OCI-LY1 (cell line): ENCODE measurements around the gene SAT1.
A peak's percentile ranks its signal among the peaks of the same experiment; 100 is the strongest.

ENCODE experiments used
- H2AFZ ChIP-seq: fragments of 200-600 bp; sonication (generic), shearing (Covaris generic); 2 replicates; pipeline ENCODE4 v1.6.0; 2014; ENCODE audit warnings: antibody characterized with exemption, mild to moderate bottlenecking, low read length
- H3F3A ChIP-seq: fragments of 200-600 bp; sonication (generic), shearing (Covaris generic); 2 replicates; pipeline ENCODE4 v1.6.0; 2014; ENCODE audit warnings: mild to moderate bottlenecking, antibody characterized with exemption, low read length, moderate library complexity; ENCODE audit not compliant: insufficient read depth
- H3K27ac ChIP-seq: fragments of 200-600 bp; sonication (generic); 2 replicates; pipeline ENCODE4 v1.5.1; 2014; ENCODE audit warnings: low read length, mixed run types, mild to moderate bottlenecking, low read depth; ENCODE audit not compliant: poor library complexity, severe bottlenecking
- H3K27me3 ChIP-seq: fragments of 200-600 bp; sonication (generic); 2 replicates; pipeline ENCODE4 v1.6.0; 2014; ENCODE audit warnings: antibody characterized with exemption, mild to moderate bottlenecking, low read length, moderate library complexity; ENCODE audit not compliant: insufficient read depth
- H3K36me3 ChIP-seq: fragments of 200-600 bp; sonication (generic); 2 replicates; pipeline ENCODE4 v1.6.1; 2014; ENCODE audit warnings: mild to moderate bottlenecking, antibody characterized with exemption, low read length, moderate library complexity, mixed read lengths; ENCODE audit not compliant: insufficient read depth
- H3K4me1 ChIP-seq: fragments of 200-600 bp; sonication (generic); 2 replicates; pipeline ENCODE4 v1.5.1; 2014; ENCODE audit warnings: mild to moderate bottlenecking, low read length, moderate library complexity; ENCODE audit not compliant: insufficient read depth, severe bottlenecking
- H3K4me2 ChIP-seq: fragments of 200-600 bp; sonication (generic), shearing (Covaris generic); 2 replicates; pipeline ENCODE4 v1.6.1; 2014; ENCODE audit warnings: low read length
- H3K4me3 ChIP-seq: fragments of 200-600 bp; sonication (generic); 2 replicates; pipeline ENCODE4 v1.5.1; 2014; ENCODE audit warnings: low read length, low read depth, mild to moderate bottlenecking, mixed read lengths; ENCODE audit not compliant: poor library complexity, severe bottlenecking
- H3K79me2 ChIP-seq: fragments of 200-600 bp; shearing (Covaris generic); 2 replicates; pipeline ENCODE4 v1.6.1; 2016; ENCODE audit warnings: mixed run types, low read length, mixed read lengths; ENCODE audit not compliant: insufficient read depth
- H3K9ac ChIP-seq: fragments of 200-600 bp; sonication (generic), shearing (Covaris generic); 2 replicates; pipeline ENCODE4 v1.6.1; 2014; ENCODE audit warnings: mild to moderate bottlenecking, low read length, mixed read lengths
- H3K9me2 ChIP-seq: fragments of 200-600 bp; sonication (generic), shearing (Covaris generic); 2 replicates; pipeline ENCODE4 v1.6.1; 2014; ENCODE audit warnings: low read depth, mild to moderate bottlenecking, low read length, mixed read lengths
- H3K9me3 ChIP-seq: fragments of 200-600 bp; shearing (Covaris generic); 2 replicates; pipeline ENCODE4 v1.6.1; 2014; ENCODE audit warnings: low read length, mixed read lengths
- H4K20me1 ChIP-seq: fragments of 200-600 bp; sonication (generic), shearing (Covaris generic); 2 replicates; pipeline ENCODE4 v1.6.0; 2016; ENCODE audit warnings: mild to moderate bottlenecking, low read length; ENCODE audit not compliant: insufficient read depth
- EZH2 ChIP-seq: fragments of 200-600 bp; sonication (generic), shearing (Covaris generic); IDR thresholded peaks from 2 replicates; pipeline ENCODE4 v1.8.0; 2017; ENCODE audit warnings: borderline replicate concordance, mixed run types, mild to moderate bottlenecking, antibody characterized with exemption, low read length, moderate library complexity, mixed read lengths
- TF ChIP-seq, protein P1 (sequence below): fragments of 200-600 bp; sonication (generic), shearing (Covaris generic); IDR thresholded peaks from 2 replicates; pipeline ENCODE4 v1.5.1; 2017; ENCODE audit warnings: mild to moderate bottlenecking, antibody characterized with exemption, low read length, moderate library complexity, mixed read lengths

SAT1 gene

GRCh38 chrX:23782455-23782854 lies 518 bp upstream of the SAT1 start:
- Histone ChIP-seq H3K9me2 (no peaks in the 10 kb centered on the region), H4K20me1 (no peaks in the 10 kb centered on the region), H3K27ac (peak overlapping the region; percentile 74), H3K9ac (peak overlapping the region; percentile 80), H3K27me3 (no peaks in the 10 kb centered on the region), H3K4me1 (peaks cover 36% of the 10 kb centered on the region), H3K9me3 (no peaks in the 10 kb centered on the region), H3K4me2 (peak overlapping the region; percentile 93), H2AFZ (no peak overlapping the region), H3K79me2 (no peaks in the 10 kb centered on the region), H3K4me3 (peak overlapping the region; percentile 66), H3K36me3 (peaks cover 30% of the 10 kb centered on the region), H3F3A (no peaks in the 10 kb centered on the region)
- TF ChIP-seq EZH2, result no peak
- TF ChIP-seq, protein P1, sequence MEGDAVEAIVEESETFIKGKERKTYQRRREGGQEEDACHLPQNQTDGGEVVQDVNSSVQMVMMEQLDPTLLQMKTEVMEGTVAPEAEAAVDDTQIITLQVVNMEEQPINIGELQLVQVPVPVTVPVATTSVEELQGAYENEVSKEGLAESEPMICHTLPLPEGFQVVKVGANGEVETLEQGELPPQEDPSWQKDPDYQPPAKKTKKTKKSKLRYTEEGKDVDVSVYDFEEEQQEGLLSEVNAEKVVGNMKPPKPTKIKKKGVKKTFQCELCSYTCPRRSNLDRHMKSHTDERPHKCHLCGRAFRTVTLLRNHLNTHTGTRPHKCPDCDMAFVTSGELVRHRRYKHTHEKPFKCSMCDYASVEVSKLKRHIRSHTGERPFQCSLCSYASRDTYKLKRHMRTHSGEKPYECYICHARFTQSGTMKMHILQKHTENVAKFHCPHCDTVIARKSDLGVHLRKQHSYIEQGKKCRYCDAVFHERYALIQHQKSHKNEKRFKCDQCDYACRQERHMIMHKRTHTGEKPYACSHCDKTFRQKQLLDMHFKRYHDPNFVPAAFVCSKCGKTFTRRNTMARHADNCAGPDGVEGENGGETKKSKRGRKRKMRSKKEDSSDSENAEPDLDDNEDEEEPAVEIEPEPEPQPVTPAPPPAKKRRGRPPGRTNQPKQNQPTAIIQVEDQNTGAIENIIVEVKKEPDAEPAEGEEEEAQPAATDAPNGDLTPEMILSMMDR, result no peak

GRCh38 chrX:23783589-23784469 lies 856 bp downstream of the SAT1 start:
- Histone ChIP-seq H3K4me1 (peaks cover 36% of the 10 kb centered on the region), H3K79me2 (no peaks in the 10 kb centered on the region), H3K27ac (peak overlapping the region; percentile 85), H3K9me2 (no peaks in the 10 kb centered on the region), H4K20me1 (no peaks in the 10 kb centered on the region), H3K36me3 (peaks cover 30% of the 10 kb centered on the region), H3K9ac (peak overlapping the region; percentile 95), H2AFZ (no peak overlapping the region), H3K27me3 (no peaks in the 10 kb centered on the region), H3K4me2 (peak overlapping the region; percentile 66), H3K4me3 (peak overlapping the region; percentile 98), H3K9me3 (no peaks in the 10 kb centered on the region), H3F3A (no peaks in the 10 kb centered on the region)
- TF ChIP-seq, protein P1, result no peak
- TF ChIP-seq EZH2, result no peak

DNA sequence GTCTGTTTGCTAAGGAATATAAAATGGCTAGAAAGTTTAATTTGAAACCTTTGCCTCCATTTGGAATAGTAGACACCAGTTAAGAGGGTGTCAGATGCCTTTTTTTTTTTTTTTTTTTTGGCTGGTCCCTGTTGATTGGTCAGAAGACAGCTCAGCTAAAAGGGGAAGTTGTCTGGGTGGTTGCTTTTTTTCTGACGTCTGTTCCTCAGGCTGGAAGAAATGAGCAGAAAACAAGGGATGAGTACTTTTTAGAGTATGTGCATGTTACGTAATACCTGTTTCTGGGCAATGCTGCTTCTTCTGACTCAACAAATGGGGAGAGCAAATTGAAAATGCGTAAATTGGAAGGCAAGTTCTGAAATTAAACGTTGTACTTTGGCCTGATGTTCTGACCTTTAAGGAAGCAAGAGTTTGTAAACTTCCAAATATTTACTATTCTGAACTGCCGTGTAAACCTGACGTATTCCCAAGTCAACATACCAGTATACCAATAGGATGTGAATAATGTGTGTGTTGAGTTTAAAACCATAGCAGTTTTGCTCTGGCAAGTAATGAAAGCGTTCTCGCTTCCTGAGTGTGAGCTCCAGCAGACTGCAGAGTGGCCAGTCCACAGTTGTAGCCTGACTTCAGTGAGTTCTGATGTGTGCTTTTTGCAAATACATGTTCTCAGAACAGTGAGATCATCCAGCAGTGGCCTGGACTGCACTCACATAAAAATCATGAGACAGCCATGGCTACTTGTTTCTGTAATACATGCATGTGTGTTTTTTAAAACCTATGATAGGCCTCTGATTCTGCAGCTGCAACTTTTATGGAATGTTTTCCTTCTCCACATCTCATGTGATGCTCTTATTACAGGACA lies 1.7 kb downstream of the SAT1 start:
- no peak overlapping the region for H2AFZ ChIP-seq
- H3K9me2 ChIP-seq, result no peaks in the 10 kb centered on the region
- no peaks in the 10 kb centered on the region for H3K27me3 ChIP-seq
- TF ChIP-seq EZH2, result no peak
- TF ChIP-seq, protein P1, result no peak
- H3F3A ChIP-seq, result no peaks in the 10 kb centered on the region
- peaks cover 36% of the 10 kb centered on the region for H3K4me1 ChIP-seq
- H3K9me3 ChIP-seq, result no peaks in the 10 kb centered on the region
- peak overlapping the region; percentile 98 for H3K4me3 ChIP-seq
- peak overlapping the region; percentile 66 for H3K4me2 ChIP-seq
- H3K27ac ChIP-seq, result peak overlapping the region; percentile 85
- H3K9ac ChIP-seq, result peak overlapping the region; percentile 95; the same call in 1 of the 2 replicates
- peaks cover 30% of the 10 kb centered on the region for H3K36me3 ChIP-seq
- H3K79me2 ChIP-seq, result no peaks in the 10 kb centered on the region
- H4K20me1 ChIP-seq, result no peaks in the 10 kb centered on the region
